Endothelial cell of umbilical vein (primary cell): ENCODE data around the gene NSD2. TPM values are rescaled to one million over a fixed set of nuclear protein-coding genes. Genes with fewer than 3 reads are reported as not detected.

Experiments used
- Bru-seq: library from RNA; stranded (reverse); fragments of 400-500 nt; gene quantifications from one replicate; lab custom pipeline; 2021; lab: Mats Ljungman, UMichigan
- BruChase-seq, 2 experiments: library from RNA; stranded (reverse); fragments of 400-500 nt; gene quantifications; one replicate each; lab custom pipeline; 2021; lab: Mats Ljungman, UMichigan
- BruUV-seq: library from RNA; stranded (reverse); fragments of 400-500 nt; replicated peaks from 2 replicates; lab custom pipeline; 2021; lab: Mats Ljungman, UMichigan
- CTCF ChIA-PET: fragments of 300-600, 350-600 bp; sonication (Branson Sonifier 250); formaldehyde crosslinking; loops from one replicate; lab custom pipeline; 2021; ENCODE audit warnings: antibody characterized with exemption, inconsistent platforms; lab: Charles Lee
- POLR2A ChIA-PET: fragments of 300-600, 350-600 bp; sonication (Branson Sonifier 250); formaldehyde crosslinking; loops from one replicate; lab custom pipeline; 2021; ENCODE audit warnings: antibody characterized with exemption, inconsistent platforms; lab: Charles Lee
- DNase-seq: peaks from one replicate; pipeline ENCODE4 v3.0.0-alpha.2; 2011; ENCODE audit warnings: low read depth, low spot score
- FAIRE-seq: peaks from 2 replicates; lab custom pipeline; 2011; peaks lifted over from hg19 to GRCh38; lab: Jason Lieb, UNC
- H2AFZ ChIP-seq: 2 replicates; pipeline ENCODE4 v1.6.0; 2012; ENCODE audit warnings: low read depth, low read length, control low read depth, inconsistent platforms
- H3K27ac ChIP-seq: 2 replicates; pipeline ENCODE4 v1.5.1; 2011; ENCODE audit warnings: low read depth, mild to moderate bottlenecking, control low read depth, low read length, moderate library complexity; ENCODE audit not compliant: insufficient read depth
- H3K27me3 ChIP-seq, 2 experiments: 2 replicates each; pipeline versions ENCODE4 v1.6.0 to v1.6.1; 2011; ENCODE audit warnings: low read length in 2 of 2, mixed read lengths in 1 of 2; ENCODE audit not compliant: control insufficient read depth in 2 of 2, insufficient read depth in 2 of 2
- H3K36me3 ChIP-seq, 2 experiments: 2 replicates in 1 of 2; 3 replicates in 1 of 2; pipeline ENCODE4 v1.5.1; 2011; ENCODE audit warnings: low read length in 2 of 2, mild to moderate bottlenecking in 1 of 2, moderate library complexity in 1 of 2; ENCODE audit not compliant: control insufficient read depth in 2 of 2, insufficient read depth in 2 of 2; ENCODE audit errors: extremely low read depth in 1 of 2
- H3K4me1 ChIP-seq: 3 replicates; pipeline ENCODE4 v1.5.1; 2011; ENCODE audit warnings: mild to moderate bottlenecking, low read length; ENCODE audit not compliant: control insufficient read depth, insufficient read depth; ENCODE audit errors: extremely low read depth
- H3K4me2 ChIP-seq: 2 replicates; pipeline ENCODE4 v1.6.1; 2011; ENCODE audit warnings: low read length, control low read depth, mixed read lengths; ENCODE audit not compliant: insufficient read depth
- H3K4me3 ChIP-seq, 3 experiments: fragments of 200-600 bp in 1 of 3; sonication (generic), shearing (Covaris generic) in 1 of 3; replicated peaks in 1 of 3; 2 replicates each; pipeline ENCODE4 v1.5.1; 2011 to 2016; ENCODE audit warnings: control low read depth in 3 of 3, low read length in 3 of 3, mild to moderate bottlenecking in 2 of 3, inconsistent platforms in 1 of 3, low read depth in 1 of 3, moderate library complexity in 1 of 3; ENCODE audit not compliant: insufficient read depth in 1 of 3
- H3K79me2 ChIP-seq: 2 replicates; pipeline ENCODE4 v1.6.0; 2012; ENCODE audit warnings: low read length, inconsistent platforms; ENCODE audit not compliant: control insufficient read depth, insufficient read depth
- H3K9ac ChIP-seq: replicated peaks from 2 replicates; pipeline ENCODE3; 2011; ENCODE audit warnings: low read length, control low read depth; ENCODE audit not compliant: insufficient read depth; ENCODE audit errors: extremely low read depth
- H3K9me1 ChIP-seq: replicated peaks from 3 replicates; pipeline ENCODE4 v1.6.0; 2011; ENCODE audit warnings: mild to moderate bottlenecking, low read length; ENCODE audit not compliant: control insufficient read depth, insufficient read depth; ENCODE audit errors: extremely low read depth
- H3K9me3 ChIP-seq: replicated peaks from 2 replicates; pipeline ENCODE4 v1.5.1; 2012; ENCODE audit warnings: low read length, inconsistent platforms; ENCODE audit not compliant: control insufficient read depth, insufficient read depth
- H4K20me1 ChIP-seq: replicated peaks from 2 replicates; pipeline ENCODE3; 2011; ENCODE audit warnings: mild to moderate bottlenecking, low read length; ENCODE audit not compliant: control insufficient read depth, insufficient read depth; ENCODE audit errors: extremely low read depth
- CTCF ChIP-seq, 2 donors: IDR thresholded peaks; 1 replicate in 1 of 2; 2 replicates in 1 of 2; pipeline ENCODE4 v1.5.1; 2011; ENCODE audit warnings: low read length in 2 of 2, mild to moderate bottlenecking in 2 of 2, moderate library complexity in 2 of 2, control low read depth in 1 of 2, inconsistent platforms in 1 of 2, low read depth in 1 of 2; ENCODE audit not compliant: insufficient read depth in 1 of 2; ENCODE audit errors: extremely low read depth in 1 of 2
- EZH2 ChIP-seq: IDR thresholded peaks from 2 replicates; pipeline ENCODE4 v1.6.1; 2012; ENCODE audit warnings: borderline replicate concordance, low read depth, mild to moderate bottlenecking, moderate library complexity, low read length, inconsistent platforms; ENCODE audit not compliant: severe bottlenecking
- FOS ChIP-seq: IDR thresholded peaks from 2 replicates; pipeline ENCODE4 v1.6.1; 2011; ENCODE audit warnings: mild to moderate bottlenecking, low read length, moderate library complexity, borderline replicate concordance; ENCODE audit not compliant: insufficient read depth
- GATA2 ChIP-seq: IDR thresholded peaks from 2 replicates; pipeline ENCODE4 v1.7.0; 2011; ENCODE audit warnings: low read depth, mild to moderate bottlenecking, moderate library complexity, mixed read lengths, low read length; ENCODE audit not compliant: insufficient read length, insufficient read depth
- JUN ChIP-seq: IDR thresholded peaks from 2 replicates; pipeline ENCODE4 v1.6.1; 2011; ENCODE audit warnings: borderline replicate concordance, low read depth; ENCODE audit not compliant: insufficient read length, insufficient read depth
- MYC ChIP-seq: IDR thresholded peaks from one replicate; pipeline ENCODE4 v1.6.1; 2011; ENCODE audit warnings: mild to moderate bottlenecking, low read depth, low read length
- POLR2A ChIP-seq: IDR thresholded peaks from 2 replicates; pipeline ENCODE4 v1.6.1; 2012; ENCODE audit warnings: low read depth, mild to moderate bottlenecking, control low read depth, low read length
- POLR2AphosphoS5 ChIP-seq: IDR thresholded peaks from 2 replicates; pipeline ENCODE4 v1.6.1; 2012; ENCODE audit warnings: low read depth, mild to moderate bottlenecking, control low read depth, low read length, moderate library complexity; ENCODE audit not compliant: insufficient read depth
- dilution Hi-C: fragments of 300-500 bp; cut with MboI; formaldehyde crosslinking; loops from one replicate; pipeline ENCODE4 v1.15.0; 2019; ENCODE audit warnings: low sequenced_read_pairs; ENCODE audit not compliant: extremely low pct_ligation_motif_present
- intact Hi-C: fragments of 100-400 bp; cut with micrococcal nuclease; formaldehyde crosslinking; loops from one replicate; pipeline ENCODE4 v1.10.0; 2022
- long read RNA-seq: library from polyadenylated mRNA; stranded (forward); transcript quantifications from one replicate; pipeline ENCODE4 v2.0.0, GENCODE V29; 2021
- polyA minus RNA-seq, 3 experiments: library from RNA; depleted of rRNA, polyadenylated mRNA; stranded (reverse); fragments of >200 nt; gene quantifications; 1 replicate in 1 of 3; 2 replicates in 2 of 3; pipeline ENCODE4 v1.2.3, GENCODE V29; 2011
- polyA plus RNA-seq, 4 experiments: library from polyadenylated mRNA; depleted of rRNA in 3 of 4; stranded (reverse) in 3 of 4; unstranded in 1 of 4; fragments of >200 nt; gene quantifications; 2 replicates each; pipeline versions ENCODE4 v1.2.1 to v1.2.3, GENCODE V29; 2011 to 2012; ENCODE audit warnings: missing spikeins in 1 of 4
- total RNA-seq: library from RNA; stranded (reverse); gene quantifications from 2 replicates; pipeline ENCODE4 v1.2.3, GENCODE V29; 2021
- TF ChIP-seq, protein P1 (sequence below): IDR thresholded peaks from 2 replicates; pipeline ENCODE4 v1.6.1; 2011; ENCODE audit not compliant: insufficient read depth, insufficient read length

NSD2 gene
- 152 and 171 TPM in 2 replicates for total RNA-seq
- 31.3 and 31.6 TPM in 2 replicates for polyA plus RNA-seq
- polyA plus RNA-seq (2011; cell fraction: cytosol; rRNA removed): 41.5 and 42.1 TPM in 2 replicates
- polyA plus RNA-seq (2011; cell fraction: nucleus; rRNA removed): 148 and 191 TPM in 2 replicates
- polyA plus RNA-seq (2012): 40.1 and 68.6 TPM in 2 replicates
- polyA minus RNA-seq: 82.5 and 105 TPM in 2 replicates
- polyA minus RNA-seq (2011; cell fraction: cytosol; rRNA and poly(A)+ RNA removed): 49.8 TPM
- 89.9 and 115 TPM in 2 replicates for polyA minus RNA-seq (2011; cell fraction: nucleus; rRNA and poly(A)+ RNA removed)
- percentile 91 among the genes with signal in this experiment for Bru-seq, nascent RNA
- percentile 94 among the genes with signal in this experiment for BruChase-seq, experiment 1, labeled RNA remaining after a 6-hour chase
- percentile 94 among the genes with signal in this experiment for BruChase-seq, experiment 2, labeled RNA remaining after a 2-hour chase
- long read RNA-seq, full-length matches to known transcripts: 25 of 114 reads
- long read RNA-seq, partial matches to known transcripts: 27 of 114 reads
- long read RNA-seq, other reads (novel, unspliced or antisense): 62 of 114 reads

DNA sequence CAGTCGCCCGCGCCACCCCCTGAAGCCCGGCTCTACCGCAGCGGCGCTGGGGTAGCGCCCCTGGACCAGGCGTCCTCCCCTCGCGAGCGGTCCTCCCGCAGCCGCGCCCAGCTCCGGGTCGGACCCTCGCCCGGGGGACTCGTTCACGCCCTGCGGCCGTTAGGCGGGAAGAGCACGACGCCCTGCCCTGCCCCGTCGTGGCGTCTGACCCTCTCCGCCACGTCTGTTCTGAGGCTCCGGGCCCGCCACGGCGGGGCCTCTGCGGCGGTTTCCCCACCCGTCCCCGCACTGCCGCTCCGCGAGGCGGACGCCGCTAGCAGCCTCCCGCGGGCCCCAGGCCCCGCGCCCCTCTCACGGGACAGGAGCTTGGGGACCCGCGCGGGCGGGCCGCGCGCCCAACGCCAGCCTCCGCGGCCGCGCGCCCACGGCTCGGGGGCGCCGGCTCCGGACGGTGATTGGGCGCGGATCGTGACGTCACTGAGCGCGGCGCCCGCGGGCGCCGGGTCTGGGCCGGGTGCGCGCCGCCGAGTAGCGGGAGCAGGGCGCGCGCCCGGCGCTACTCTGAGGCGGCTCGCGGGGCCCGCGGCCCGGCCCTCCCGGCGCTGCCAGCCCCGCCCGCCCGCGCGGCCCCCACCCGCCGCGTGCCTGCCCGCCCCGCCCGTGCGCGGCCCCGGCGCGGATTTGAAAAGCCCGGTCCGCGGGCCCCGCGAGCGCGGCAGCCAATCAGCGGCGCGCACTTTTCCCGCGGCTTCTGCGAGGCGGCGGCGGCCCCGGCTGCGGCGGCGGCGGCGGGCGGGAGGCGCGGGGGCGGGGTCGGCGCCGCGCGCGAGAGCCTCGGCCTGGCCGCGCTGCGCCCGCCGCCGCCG lies at the start of gene NSD2:
TSS of gene NSD2 (plus strand) at position 816 of the 866 bp plus-strand sequence. CDS start 29,262 bp downstream, outside the sequence.
- FAIRE-seq (peak; percentile 44), DNase-seq (peak; percentile 81)
- Histone ChIP-seq H4K20me1 (peaks cover 3% of the 10 kb centered on the region), H3K9me1 (no peaks in the 10 kb centered on the region), H2AFZ (peak within 1 kb of the TSS; percentile 67), H3K79me2 (peaks cover 42% of the 10 kb centered on the region), H3K4me1 (peaks cover 17% of the 10 kb centered on the region), H3K4me2 (peak within 1 kb of the TSS; percentile 96), H3K9ac (peak within 1 kb of the TSS; percentile 87), H3K9me3 (no peaks in the 10 kb centered on the region), H3K36me3 (no peaks in the 10 kb centered on the region), H3K27ac (peak within 1 kb of the TSS; percentile 93), H3K4me3 (peak within 1 kb of the TSS; percentile 78 to 95 (median 86)), H3K27me3 (peaks cover 0 to 1% of the 10 kb centered on the region in 2 experiments)
- dilution Hi-C loops (no loop called here), intact Hi-C loops (loop anchor here (1.0 kb wide), 2 partner anchors 15 to 28 kb away; partner anchors contain the start of gene LETM1)
- POLR2A ChIA-PET: interaction anchor here (0.6 to 0.7 kb wide), 2 partner anchors 9 to 97 kb away, joined by 3 to 4 read pairs; no protein-coding TSS in a partner anchor
- CTCF ChIA-PET: interaction anchor here (1.3 to 2.0 kb wide), 4 partner anchors 11 to 178 kb away, joined by 3 to 11 read pairs (median 6); partner anchors contain the start of gene LETM1
- TF ChIP-seq GATA2 (no peak), CTCF (IDR thresholded peaks at IDR 0.05; ENCODE audit: extremely low read depth in 1 of 2, insufficient read depth in 1 of 2, low read depth in 1 of 2, low read length in 2 of 2) (no peak), EZH2 (no peak), MYC (no peak), JUN (no peak), POLR2A (peak; percentile 93), FOS (no peak), POLR2AphosphoS5 (peak; percentile 82)
- TF ChIP-seq, protein P1, sequence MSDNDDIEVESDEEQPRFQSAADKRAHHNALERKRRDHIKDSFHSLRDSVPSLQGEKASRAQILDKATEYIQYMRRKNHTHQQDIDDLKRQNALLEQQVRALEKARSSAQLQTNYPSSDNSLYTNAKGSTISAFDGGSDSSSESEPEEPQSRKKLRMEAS: no peak
- BruUV-seq: no TSS peak
